Transverse colon (tissue), 4 donors: ENCODE measurements around the gene GSTO1.

ENCODE experiments used
- CTCF ChIP-seq, 5 experiments: fragments of 200-600 bp in 3 of 5; fragments of 450-650 bp in 2 of 5; sonication (generic) in 3 of 5; IDR thresholded peaks; 1 replicate in 2 of 5; 2 replicates in 3 of 5; pipeline ENCODE4 v1.5.1; 2016 to 2017; ENCODE audit warnings: antibody characterized with exemption in 5 of 5, inconsistent platforms in 3 of 5, mild to moderate bottlenecking in 2 of 5, moderate library complexity in 1 of 5
- POLR2AphosphoS5 ChIP-seq, 3 donors: sonication (generic); formaldehyde crosslinking; IDR thresholded peaks; one replicate each; pipeline ENCODE4 v1.6.1; 2016; ENCODE audit warnings: antibody characterized with exemption in 3 of 3

- TF ChIP-seq CTCF (IDR thresholded peaks at IDR 0.05) (no peak), POLR2AphosphoS5 (IDR thresholded peaks at IDR 0.05) (peak in 1 of 3 donors; percentile 9)
These were observed 34.2 kb upstream of the GSTO1 start for GRCh38 chr10:104220522-104220921.
